NCI-H2107 treated with DMSO at 0.1 percent for 48 hours (cell line): ENCODE results near the gene RABGAP1L.

Experiments
- DNase-seq: peaks from one replicate; lab custom pipeline; 2025; ENCODE audit not compliant: unreplicated experiment; lab: John Stamatoyannopoulos, UW

The RABGAP1L gene

DNA sequence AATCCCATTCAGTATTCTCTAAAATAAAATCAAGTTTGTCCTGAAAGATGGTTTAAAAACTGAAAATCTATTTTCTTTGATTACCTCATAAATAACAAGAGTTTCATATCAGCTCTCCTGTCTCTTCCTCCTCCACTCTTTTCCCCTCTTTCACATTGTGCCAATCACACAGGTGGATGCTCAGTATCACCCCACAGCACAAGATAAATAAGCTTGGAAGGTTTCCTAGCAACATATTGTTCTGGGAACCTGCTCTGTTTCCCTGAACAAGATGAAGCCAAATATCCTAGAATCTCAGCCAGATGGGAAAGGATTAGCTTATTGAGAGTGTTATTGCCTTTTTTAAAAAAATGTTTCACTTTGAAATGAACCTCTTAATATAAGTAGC lies 794.7 kb downstream of the RABGAP1L start:
- peak; percentile 78 for DNase-seq

DNA sequence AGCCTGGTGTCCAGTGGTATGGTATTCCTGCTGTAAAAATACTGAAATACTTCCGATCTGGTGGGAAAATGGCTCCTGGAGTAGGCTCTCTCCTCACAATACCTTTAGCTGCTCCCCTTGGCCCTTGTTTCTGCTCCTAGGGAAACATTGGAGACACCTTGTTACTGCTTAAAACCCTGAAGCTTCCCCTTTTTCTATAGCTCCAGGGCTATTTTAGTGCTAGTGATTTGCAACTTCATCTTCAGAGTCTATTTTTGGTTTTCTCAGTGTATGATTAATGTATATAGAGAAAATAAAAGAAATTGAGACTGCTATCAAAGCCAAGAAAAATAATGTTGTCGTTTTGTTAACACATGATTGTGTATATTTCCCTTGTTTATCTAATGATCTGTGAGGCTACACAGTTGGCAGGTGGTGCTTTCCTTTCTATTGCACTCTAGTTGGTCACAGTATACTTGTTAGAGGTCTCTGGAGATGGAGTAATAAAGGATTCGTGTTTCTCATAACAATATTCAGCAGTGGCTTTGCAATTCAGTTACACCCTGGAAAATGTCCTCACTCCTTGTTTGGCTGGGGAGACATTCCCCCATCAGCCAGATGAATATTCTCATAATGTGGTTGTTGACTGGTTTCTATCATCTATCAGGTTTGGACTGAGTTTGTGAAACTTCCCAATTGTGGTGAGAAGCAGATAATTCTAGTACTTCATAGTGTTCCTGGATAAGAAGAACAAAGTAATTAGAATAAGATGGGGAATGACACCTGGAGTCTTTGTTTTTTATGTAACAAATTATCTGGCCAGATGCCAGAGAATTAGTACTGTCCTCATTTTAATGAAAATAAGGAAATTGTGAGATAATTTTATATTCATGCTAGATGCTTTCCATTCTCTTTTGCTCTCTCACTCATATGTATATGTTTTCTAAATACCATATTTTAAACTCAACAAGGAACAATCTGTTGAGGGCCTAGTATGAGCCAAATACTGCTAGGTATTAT lies 795.6 kb downstream of the RABGAP1L start:
- peak; percentile 99 for DNase-seq

DNA sequence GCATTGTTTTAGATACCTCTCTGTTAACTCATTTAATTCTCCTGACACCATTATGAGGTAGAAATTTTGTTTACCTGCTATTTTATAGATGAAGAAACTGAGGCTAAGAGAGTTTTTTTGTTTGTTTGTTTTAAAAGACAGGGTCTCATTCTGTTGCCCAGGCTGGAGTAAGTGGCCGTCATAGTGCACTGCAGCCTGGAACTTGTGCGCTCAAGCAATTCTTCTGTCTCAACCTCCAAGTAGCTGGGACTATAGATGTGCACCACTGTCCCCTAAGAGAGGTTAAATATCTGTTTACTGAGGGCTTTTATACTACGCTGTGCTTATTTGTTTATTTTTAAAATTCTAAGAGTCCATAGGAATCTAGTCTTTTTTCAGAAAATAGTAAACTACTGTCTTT lies 796.8 kb downstream of the RABGAP1L start:
- DNase-seq, result no peak

DNA sequence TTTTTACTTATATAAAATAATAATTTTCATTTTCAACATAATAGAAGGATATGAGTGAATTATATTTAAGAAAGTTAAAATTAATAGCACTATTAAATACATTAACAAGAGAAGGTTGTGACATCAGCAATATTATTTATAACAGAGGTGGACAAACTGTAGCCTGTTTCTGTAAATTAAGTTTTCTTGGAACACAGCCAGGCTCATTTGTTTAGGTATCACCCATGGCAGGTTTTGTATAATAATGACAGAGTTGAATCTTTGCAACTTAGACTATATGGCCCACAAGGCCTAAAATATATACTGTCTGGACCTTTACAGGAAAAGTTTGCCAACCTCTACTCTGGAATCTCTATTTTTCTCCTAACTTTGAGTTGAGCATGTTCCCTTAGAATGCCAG lies 797.7 kb downstream of the RABGAP1L start:
- DNase-seq, result no peak

DNA sequence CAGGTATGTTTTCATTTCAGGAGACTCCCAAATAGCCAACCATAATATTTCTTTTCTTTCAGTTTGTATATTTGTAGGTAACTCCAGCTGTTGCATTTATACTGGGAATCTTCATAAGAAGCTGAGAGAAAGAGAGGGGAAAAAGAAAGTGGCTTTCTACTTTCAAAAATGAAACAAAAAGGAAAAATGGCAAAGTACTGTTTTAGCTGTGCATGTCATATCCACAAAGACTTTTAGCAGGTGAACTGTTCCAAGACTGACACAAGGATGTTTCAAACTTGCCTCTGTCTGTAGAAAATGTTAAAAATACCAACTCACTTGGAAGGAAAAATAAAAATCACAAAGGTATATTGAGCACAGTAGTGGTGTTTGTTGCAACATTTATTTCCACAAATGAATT lies 798.5 kb downstream of the RABGAP1L start:
- no peak for DNase-seq

DNA sequence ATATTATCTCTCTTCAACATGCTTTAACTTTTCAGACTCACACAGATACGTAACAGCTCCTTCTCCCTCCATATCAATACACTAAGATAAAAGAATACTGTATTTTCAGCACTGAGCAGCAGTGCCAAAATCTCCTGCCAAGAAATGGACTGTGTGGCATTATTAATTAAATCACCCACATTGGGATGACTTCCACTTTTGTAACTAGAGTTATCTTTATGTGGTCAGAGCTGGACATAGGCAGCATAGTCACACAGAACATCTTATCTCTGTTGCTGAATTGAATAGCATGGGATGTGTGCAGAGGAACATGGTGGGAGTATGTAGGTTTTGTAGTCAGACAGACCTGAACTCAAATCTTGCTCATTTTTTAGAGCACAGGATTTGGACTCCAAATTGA lies 799.1 kb downstream of the RABGAP1L start:
- DNase-seq, result no peak

DNA sequence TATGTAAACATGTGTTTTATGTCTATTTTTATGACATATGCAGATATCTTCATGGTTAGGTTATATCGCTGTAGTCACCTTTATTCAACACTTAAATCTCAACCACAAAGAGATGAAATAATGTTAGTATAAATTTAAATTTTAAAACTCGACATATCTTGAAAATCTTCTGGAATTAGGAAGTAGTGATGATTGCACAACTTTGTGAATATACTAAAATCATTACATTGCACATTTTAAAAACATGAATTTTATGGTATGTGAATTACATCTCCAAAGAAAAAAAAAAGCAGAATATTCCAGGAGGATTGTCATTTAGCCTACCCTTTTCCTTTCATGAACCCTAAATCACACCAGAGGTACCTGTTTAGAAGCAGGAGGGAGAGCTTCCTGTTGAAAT lies 801.0 kb downstream of the RABGAP1L start:
- DNase-seq, result no peak

DNA sequence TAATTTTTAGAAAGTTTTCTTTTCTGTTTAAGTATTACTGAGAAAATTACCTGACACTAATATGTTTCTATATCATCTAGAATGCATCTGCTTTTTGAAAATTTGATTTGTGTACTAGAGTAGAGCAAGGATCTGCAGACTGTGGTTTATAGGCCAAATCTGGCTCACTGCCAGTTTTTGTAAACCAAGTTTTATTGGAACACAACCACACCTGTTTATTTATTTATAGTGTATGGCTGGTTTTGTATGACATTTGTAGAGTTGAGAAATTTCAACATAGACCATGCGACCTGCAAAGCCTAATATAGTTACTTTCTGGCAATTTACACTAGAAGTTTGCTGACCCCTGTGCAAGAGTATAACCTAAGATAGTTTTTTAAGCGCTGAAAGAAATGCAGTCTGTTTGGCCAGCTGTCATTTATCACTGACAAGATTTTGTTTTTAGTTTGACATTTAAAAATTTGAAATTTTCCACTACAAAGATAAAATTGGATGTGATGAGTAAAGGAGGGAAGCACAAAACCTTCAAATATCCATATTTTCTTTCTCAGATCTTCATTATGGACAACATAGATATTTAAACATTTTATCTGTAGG lies 804.3 kb downstream of the RABGAP1L start:
- DNase-seq, result peak; percentile 56

DNA sequence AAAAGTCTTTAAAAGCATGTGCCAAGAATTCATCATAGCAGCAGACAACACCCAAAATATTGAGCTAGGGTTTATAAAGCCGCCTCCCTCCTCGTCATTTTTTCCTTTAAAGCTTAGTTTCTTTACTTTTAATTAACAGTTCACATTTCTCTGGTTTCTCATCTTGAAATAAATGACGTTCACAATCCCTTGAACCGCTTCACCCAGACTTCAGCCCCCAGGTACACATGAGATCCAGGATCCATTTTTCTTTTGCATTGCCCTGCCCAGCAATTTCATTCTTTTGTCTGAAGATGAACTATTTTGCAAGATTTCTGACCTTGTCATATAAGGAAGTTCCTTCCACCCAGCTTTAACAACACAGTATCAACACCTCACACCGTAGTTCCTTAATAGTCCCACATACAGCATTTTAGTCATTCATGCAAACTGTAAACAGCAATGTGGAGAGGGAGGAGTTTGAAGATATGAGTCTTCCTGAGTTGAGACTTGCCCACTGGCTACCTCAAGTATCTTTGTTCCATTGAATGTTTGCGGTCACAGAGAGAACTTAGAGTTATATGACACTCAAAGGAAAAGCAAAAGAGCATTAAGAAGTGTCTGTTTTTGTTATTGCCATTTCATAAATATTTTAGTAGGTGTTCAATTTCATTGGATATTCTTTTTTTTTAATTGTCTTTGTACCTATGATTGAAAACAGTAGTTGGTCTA lies 805.1 kb downstream of the RABGAP1L start:
- DNase-seq, result peak; percentile 85

DNA sequence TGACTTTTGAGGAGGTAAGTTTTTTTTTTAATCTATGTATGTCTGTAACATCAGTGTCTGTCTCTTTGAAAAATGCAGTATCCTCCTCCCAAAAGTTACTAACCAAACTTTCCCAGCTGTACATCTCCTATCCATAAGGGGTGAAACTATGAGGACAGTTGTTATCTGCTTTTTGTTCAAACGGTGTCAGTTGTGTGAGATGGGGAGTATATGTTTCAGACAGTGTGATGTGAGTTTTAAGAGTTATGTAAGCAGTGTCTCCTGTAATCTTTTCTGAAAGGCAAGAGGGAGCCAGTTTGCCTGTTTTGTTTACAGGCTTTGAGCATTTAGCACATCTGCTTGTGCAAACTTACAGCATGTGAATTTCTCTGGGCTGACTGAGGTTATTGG lies 805.6 kb downstream of the RABGAP1L start:
- peak; percentile 14 for DNase-seq

DNA sequence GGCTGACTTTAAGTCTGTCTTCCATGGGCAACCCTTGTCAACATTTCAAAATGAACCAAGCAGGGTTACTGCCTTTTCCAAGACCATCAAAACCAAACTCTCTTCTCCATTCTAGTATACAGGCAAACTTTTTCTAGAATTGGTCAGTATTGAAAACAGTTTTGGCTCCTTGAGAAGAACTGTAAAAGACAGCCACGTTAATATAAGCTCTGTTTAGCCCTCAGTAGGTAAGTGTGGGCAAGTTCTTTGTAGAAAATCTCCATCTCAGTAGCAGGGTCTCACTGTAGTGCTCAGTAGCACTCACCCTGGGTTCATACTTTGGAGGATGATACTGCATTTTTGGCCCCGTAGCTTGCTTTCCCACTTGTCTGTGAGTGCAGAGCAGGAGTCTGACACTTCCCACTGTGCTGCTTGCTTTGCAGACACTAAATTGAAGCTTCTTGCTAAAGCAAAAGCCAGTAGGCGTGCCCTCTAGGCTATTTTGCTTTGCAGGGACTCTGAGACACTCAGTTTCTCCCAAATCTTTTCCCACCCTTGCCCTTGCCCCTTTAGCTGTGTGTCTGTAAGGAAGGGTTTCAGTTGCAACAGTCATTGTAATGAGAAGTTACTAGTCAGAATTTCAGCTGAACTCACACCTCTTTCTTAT lies 806.2 kb downstream of the RABGAP1L start:
- no peak for DNase-seq

DNA sequence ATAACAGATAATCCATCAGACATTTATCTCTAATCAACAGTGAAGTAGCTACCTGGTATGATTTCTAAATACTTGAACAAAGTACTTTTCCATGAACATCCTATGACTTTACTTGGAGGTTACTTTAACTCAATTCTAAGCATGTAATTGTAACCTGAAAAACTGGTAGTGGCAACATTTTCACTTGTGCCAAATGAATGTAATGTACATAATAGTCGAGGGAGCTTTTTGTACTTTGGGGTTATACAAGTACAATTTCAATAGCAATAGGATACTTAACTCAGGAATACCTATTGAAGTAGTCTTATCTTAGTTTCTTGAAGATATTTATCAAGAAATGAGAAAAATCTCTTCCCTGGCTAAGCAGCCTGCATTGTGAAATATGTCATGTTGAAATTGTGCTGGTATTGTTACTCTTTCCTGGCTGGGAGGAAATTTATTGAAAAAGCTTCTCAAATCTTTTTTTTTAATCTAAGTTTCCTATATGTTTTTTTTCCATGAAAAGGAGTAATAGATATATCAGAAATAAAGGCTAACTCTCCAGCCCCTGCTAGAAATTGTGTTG lies 806.8 kb downstream of the RABGAP1L start:
- no peak for DNase-seq

DNA sequence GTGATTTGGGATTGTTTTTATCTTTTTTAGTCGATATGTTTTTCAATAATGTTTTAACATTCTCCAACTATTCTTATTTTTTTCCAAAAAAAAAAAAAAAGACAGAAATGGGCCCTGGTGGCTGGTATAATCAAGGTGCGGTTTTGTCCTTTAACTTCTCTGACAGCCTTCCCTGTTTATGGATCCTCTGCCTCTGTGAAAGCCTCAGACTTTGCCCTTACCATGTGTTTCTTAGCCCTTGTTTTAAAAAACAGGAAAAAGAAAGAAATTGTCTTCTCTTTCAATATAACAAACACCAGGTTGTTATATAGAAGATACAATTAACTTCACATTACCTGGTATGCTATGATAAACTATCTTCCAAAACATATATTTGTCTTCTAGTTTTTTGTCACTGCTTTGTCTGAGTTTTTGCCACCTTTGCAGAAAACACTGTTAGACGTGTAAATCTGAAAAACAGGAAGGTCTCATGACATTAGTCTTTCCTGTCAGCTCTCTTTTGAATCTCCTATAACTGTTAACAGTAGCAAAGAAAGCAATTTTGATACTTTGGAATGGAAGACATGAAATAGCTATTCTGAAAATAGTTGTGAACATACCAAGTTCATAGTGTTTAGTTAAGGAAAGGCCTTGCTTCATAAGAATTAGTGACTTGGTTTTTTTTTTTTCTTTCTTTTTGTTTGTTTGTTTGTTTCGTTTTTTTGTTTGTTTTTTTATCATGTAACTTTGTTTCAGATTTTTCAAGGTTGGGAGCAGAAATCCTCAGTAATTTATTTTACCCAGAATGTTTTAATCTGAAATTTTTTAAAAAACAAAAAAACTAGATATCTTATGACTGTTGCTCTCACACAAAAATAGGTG lies 808.8 kb downstream of the RABGAP1L start:
- DNase-seq, result no peak

DNA sequence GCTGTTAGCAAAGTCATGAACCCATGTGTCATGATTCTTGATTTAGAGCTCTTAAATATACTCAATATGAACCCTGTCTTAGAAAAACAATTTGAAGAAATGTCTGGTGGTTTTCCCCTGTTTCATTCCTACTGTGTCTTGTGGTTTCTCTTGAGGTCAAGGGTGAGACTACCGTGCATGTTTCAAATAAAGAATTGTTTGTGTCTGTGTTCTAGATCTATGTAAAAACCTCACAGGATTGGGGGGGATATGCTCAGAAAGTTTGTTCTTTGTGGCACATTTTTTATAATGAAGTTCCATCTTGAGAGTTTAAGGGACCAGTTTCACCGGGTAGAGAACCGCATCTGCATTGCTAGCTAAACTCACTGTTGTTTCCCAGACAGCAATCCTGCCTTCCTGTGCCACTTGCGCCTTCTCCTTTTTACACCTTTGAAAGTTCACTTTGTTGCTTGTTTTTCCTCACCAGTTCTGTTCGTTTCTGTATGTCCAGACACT lies 809.5 kb downstream of the RABGAP1L start:
- DNase-seq, result no peak

DNA sequence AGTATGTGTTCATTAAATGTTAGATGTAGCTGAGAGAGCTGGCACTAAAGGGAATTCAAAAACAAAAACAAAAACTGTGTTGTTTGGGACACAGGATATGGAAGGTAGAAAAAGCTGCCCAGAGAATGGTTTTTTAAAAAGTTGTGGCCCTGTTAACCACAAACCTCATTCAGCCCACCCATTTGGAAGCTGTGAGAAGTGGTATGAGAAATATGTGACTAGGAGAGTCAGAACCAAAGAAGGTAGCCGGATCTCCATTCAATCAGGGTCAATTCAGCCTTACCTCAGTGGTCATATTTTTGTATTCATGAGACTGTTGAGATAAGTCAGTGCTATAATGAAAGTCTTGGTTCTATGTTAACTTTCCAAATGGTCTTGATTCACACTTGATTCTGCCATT lies 810.7 kb downstream of the RABGAP1L start:
- DNase-seq, result no peak

DNA sequence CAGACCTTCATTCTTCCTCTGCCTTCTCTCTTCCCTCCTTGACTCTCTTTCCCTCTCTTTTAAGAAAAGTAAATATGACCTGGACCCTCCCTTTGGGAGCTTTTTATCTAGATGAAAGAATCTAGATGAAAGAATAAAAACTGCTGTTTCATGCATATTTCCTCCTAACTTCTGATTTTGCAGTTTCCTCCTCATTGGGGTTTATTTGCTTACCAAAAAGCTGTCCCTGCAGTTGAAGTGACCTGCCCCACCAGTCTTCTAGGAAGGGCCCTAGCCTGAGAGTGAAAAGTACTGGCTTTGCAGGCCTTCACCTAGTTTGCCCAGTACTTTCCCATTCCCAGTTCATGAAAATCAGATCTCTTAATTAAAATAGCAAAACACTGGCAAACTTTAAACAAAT lies 812.1 kb downstream of the RABGAP1L start:
- no peak for DNase-seq

DNA sequence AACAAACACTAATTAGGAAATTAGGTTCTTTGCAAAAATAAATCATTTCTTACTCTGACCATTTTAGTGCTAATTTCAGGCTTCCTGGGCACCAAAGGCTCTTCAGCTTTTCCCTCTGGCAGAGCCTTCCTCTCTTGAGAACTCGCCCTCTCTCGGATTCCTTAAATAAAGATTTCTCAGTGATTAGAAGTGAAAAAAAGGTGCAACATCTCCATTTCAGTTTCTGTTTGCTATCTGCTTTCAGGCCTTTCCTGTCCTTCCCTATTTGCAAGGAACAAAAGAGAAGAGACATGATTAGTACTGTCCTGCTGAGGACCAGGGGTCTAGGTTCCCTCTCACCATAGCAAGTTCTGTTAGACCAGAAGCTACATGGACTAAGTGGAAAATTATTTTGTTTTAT lies 812.6 kb downstream of the RABGAP1L start:
- DNase-seq, result no peak

DNA sequence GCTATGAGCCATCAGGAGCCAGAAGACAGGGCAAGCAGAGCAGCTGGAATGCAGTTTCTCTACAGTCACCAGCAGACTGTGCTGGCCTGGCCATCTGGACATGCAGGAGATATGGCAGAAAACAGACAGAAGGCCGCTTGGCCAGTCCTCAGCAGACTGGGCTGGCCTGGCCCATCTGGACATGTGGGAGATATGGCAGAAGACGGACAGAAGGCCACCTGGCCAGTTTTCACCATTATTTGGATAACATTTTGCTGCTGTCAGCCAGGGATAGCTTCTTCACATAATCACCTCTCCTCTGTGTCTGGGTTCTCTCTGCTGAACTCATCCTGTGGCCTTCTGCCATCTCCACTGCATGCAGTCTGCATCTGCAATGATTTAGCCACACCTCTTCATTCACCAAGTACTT lies 815.4 kb downstream of the RABGAP1L start:
- DNase-seq, result no peak

DNA sequence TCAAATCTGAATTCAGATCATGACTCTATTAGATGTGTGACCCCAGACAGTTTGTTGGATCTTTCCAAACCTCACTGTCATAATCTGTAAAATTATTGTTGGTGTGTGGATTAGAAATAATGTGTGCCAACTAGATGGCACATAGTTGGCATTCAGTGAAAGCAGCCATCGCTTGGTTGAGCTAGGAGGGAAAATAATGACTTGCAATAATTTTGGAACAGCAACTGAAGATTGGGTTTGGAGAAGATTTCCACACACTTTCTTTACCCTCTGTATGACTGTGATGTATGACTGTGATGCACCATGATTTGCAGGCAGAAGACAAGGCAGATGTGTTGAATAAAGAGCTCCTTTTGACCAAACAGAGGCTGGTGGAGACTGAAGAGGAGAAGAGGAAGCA lies 816.4 kb downstream of the RABGAP1L start:
- DNase-seq, result no peak
